Small intestine (tissue), 7 donors: ENCODE results near the gene COL4A2. TPM values are rescaled to one million over a fixed set of nuclear protein-coding genes. Genes with fewer than 3 reads are reported as not detected.

Source experiments
- DNase-seq, 2 donors: peaks; one replicate each; pipeline versions ENCODE4 v3.0.0 to v3.0.0-alpha.2; 2013
- FAIRE-seq: peaks from 2 replicates; lab custom pipeline; 2012; peaks lifted over from hg19 to GRCh38; lab: Jason Lieb, UNC
- H3K27ac ChIP-seq, 3 donors: one replicate each; pipeline ENCODE4 v1.5.1; 2013; ENCODE audit warnings: low read length in 2 of 3, mild to moderate bottlenecking in 2 of 3, control low read depth in 1 of 3, inconsistent platforms in 1 of 3, low read depth in 1 of 3, moderate library complexity in 1 of 3
- H3K27me3 ChIP-seq, 3 donors: one replicate each; pipeline ENCODE4 v1.6.1; 2013; ENCODE audit warnings: low read length in 3 of 3, inconsistent platforms in 1 of 3; ENCODE audit not compliant: control insufficient read depth in 3 of 3, insufficient read depth in 3 of 3
- H3K36me3 ChIP-seq, 3 donors: one replicate each; pipeline ENCODE4 v1.6.1; 2013; ENCODE audit warnings: low read length in 3 of 3, inconsistent platforms in 1 of 3, low read depth in 1 of 3, mild to moderate bottlenecking in 1 of 3, moderate library complexity in 1 of 3; ENCODE audit not compliant: control insufficient read depth in 3 of 3, insufficient read depth in 2 of 3
- H3K4me1 ChIP-seq, 3 donors: one replicate each; pipeline ENCODE4 v1.6.1; 2013; ENCODE audit warnings: low read length in 2 of 3, inconsistent platforms in 1 of 3, low read depth in 1 of 3, mild to moderate bottlenecking in 1 of 3, moderate library complexity in 1 of 3; ENCODE audit not compliant: control insufficient read depth in 3 of 3, insufficient read depth in 2 of 3
- H3K4me3 ChIP-seq, 3 donors: one replicate each; pipeline ENCODE4 v1.5.1; 2013; ENCODE audit warnings: low read length in 3 of 3, control low read depth in 1 of 3, inconsistent platforms in 1 of 3, low read depth in 1 of 3, mild to moderate bottlenecking in 1 of 3, moderate library complexity in 1 of 3
- H3K9me3 ChIP-seq, 2 donors: one replicate each; pipeline ENCODE4 v1.6.1; 2013; ENCODE audit warnings: low read depth in 1 of 2, low read length in 1 of 2; ENCODE audit not compliant: control insufficient read depth in 2 of 2, insufficient read depth in 1 of 2
- WGBS, 3 donors: extraction: QIAGEN DNeasy Blood & Tissue Kit; methylation state at CpG; one replicate each; pipeline ENCODE4 v1.1.7; 2013; 5-methylcytosine and 5-hydroxymethylcytosine counted together
- polyA plus RNA-seq, 4 donors: library from polyadenylated mRNA; stranded (reverse) in 3 of 4; unstranded in 1 of 4; fragments of 200-250 nt in 3 of 4; fragments of 120-200 nt in 1 of 4; gene quantifications; one replicate each; pipeline versions ENCODE4 v1.2.1 to v1.2.3, GENCODE V29; 2013
- donor health status: healthy with polysubstance abuse.
- donor health status: control.
- donor health status: control.
- donor health status: Bipolar disorder and iron deficiency.
- donor health status: healthy.

The COL4A2 gene
- polyA plus RNA-seq, 4 donors: 42.3 to 120 (median 64.6) TPM

DNA sequence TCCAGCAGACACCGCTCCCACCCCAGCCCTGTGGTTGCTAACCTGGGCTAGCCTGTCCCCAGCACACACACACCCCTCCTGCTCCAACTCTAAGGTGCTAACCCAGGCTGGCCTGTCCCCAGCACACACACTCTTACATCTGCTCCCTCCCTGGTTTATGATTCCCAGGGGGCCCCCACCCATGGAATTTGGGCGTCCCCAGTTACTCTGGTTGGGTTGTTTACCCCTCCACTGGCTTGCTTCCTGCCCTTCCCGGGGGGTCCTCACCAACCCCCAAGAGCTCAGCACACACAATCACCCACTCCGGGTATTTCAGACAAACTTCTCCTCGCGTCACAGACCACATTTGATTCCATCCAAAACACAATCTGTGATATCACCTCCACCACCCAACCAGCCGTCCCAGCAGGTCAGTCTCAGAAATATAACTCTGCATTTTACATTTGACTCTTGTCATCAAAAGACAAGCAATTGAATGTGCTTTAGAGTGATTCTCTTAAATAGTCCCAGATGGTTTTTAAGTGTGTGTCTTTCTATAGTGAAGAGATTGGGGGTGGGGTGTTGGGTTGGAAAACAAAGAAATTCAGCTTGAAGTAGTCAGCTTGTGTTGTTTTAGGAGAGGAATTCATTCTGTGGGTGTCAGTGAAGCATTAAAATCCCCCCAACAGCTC lies 20.1 kb downstream of the COL4A2 start:
- WGBS, 3 donors: 50 to 67% (median 54%) methylated on average over 7 of the region's 7 CpGs
- peaks cover 0 to 9% (median 6%) of the 10 kb centered on the region in 3 donors for H3K4me1 ChIP-seq
- H3K36me3 ChIP-seq: peaks cover 0 to 18% (median 0%) of the 10 kb centered on the region in 3 donors
- H3K9me3 ChIP-seq: no peaks in the 10 kb centered on the region
- H3K27me3 ChIP-seq: no peaks in the 10 kb centered on the region
- FAIRE-seq (no peak), DNase-seq (no peak)
- no peak overlapping the region for H3K4me3 ChIP-seq
- H3K27ac ChIP-seq: peak overlapping the region in 2 of 3 donors; percentile 11 to 15

DNA sequence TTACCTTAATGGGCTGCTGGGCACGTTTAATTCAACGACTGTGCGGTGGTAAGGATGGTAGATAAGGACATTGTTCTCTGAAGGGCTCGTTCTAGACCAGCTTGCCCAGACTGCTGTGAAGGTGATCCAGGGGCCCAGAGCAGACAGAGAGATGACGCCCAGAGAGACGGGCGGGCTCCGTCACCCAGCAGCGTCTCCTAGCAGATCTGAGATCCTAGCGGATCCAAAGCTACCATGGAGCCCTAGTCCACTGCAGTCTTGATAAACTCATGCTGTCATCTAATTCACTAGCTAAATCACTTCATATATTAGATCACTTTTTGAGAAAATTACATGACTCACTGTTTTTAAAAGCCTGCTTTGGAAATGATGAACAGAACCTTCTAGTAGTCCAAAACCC lies 21.5 kb downstream of the COL4A2 start:
- H3K27ac ChIP-seq: peak overlapping the region in 1 of 3 donors; percentile 59
- H3K4me1 ChIP-seq: peaks cover 0 to 6% (median 5%) of the 10 kb centered on the region in 3 donors
- no peaks in the 10 kb centered on the region for H3K27me3 ChIP-seq
- no peak overlapping the region for H3K4me3 ChIP-seq
- DNase-seq (no peak), FAIRE-seq (no peak)
- WGBS, 3 donors: 78 to 90% (median 85%) methylated on average over 10 of the region's 10 CpGs
- H3K9me3 ChIP-seq: no peaks in the 10 kb centered on the region
- H3K36me3 ChIP-seq: peaks cover 0 to 16% (median 0%) of the 10 kb centered on the region in 3 donors

DNA sequence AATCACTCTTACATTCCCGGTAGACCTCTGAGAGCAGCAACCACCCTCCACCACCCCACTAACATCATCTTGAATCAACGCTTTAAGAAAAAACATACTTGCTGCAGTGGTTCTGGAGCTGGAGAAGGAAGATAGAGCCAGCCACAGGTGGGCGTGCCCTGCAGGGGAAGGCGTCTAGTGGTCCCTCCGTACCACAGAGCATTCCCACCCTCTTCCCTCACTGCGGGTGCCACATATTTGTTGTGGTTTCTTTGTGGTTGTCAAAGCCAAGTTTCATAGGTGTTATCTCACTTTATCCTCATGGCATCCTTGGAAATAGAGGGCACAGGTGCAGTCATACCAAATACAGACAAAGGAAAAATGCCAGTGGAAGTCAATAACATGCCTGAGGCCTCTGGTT lies 22.2 kb downstream of the COL4A2 start:
- 78 to 82% (median 80%) methylated on average over 6 of the region's 6 CpGs for WGBS, 3 donors
- no peak for DNase-seq
- H3K36me3 ChIP-seq: peaks cover 0 to 20% (median 0%) of the 10 kb centered on the region in 3 donors
- H3K27me3 ChIP-seq: no peaks in the 10 kb centered on the region
- peaks cover 0 to 6% (median 5%) of the 10 kb centered on the region in 3 donors for H3K4me1 ChIP-seq
- H3K9me3 ChIP-seq: no peaks in the 10 kb centered on the region
- no peak for FAIRE-seq
- no peak overlapping the region for H3K4me3 ChIP-seq
- H3K27ac ChIP-seq: peak overlapping the region in 1 of 3 donors; percentile 63

DNA sequence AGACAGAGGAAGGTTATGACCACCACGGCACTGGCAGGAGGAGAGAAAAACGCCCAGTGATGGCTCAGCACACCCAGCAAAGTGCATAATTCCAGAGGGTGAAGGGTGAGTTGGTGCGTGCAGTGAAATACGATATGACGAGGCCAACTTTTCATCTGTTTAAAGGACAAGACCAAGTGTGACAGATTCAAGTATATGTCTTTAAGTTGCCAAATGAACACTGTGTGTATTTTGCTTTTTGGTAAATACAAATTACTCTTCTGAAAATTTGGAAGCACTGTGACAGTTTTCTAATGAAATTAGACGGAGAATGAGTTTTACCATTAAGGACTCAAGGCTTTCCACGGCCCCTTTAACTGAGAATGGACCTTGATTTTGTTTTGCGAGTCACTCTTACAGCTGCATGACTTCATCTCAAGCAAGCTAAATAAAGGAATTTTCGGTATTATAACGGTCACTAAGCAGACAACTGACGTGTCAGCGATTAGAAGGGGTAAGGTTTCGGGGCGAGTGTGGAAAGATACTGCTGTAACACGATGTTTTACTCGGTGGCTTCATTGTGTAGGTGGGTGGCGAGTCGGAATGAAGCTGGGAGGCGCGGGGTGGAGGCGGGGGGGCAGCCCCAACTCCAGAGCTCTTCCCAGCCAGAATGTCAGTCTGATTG lies 22.8 kb downstream of the COL4A2 start:
- DNase-seq (no peak), FAIRE-seq (no peak)
- peaks cover 0 to 6% (median 5%) of the 10 kb centered on the region in 3 donors for H3K4me1 ChIP-seq
- H3K27me3 ChIP-seq: no peaks in the 10 kb centered on the region
- H3K4me3 ChIP-seq: no peak overlapping the region
- H3K27ac ChIP-seq: peak overlapping the region in 1 of 3 donors; percentile 88
- no peaks in the 10 kb centered on the region for H3K9me3 ChIP-seq
- 66 to 78% (median 74%) methylated on average over 21 of the region's 21 CpGs for WGBS, 3 donors
- H3K36me3 ChIP-seq: peaks cover 0 to 19% (median 0%) of the 10 kb centered on the region in 3 donors

DNA sequence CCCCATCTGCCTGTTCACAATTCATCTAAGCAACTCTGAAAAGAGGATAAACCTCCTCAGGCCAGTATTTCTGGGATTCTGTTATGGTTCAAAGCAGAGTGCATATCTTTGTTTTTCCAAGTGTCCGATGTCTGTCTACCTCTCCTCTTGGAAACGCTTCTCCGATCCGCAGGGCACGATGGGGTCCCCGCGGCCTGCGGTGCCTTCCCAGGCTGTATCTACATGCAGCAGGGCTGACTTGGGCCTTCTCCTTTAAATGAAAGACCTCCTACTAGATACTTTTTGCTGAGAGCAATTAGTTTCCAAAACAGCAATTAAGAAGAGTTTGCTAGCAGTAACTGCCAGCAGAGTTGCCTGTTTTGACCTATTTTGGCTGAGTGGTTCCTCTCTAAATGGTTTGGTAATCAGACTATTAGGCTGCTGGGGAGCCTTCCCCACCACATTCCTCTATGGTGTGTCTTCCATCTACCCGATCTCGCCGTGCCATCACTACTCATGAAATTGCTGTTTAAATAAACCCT lies 23.5 kb downstream of the COL4A2 start:
- Histone ChIP-seq H3K9me3 (no peaks in the 10 kb centered on the region), H3K27ac (peak overlapping the region in 1 of 3 donors; percentile 88), H3K36me3 (peaks cover 0 to 19% (median 0%) of the 10 kb centered on the region in 3 donors), H3K4me1 (peaks cover 0 to 6% (median 5%) of the 10 kb centered on the region in 3 donors), H3K27me3 (no peaks in the 10 kb centered on the region), H3K4me3 (no peak overlapping the region)
- no peak for FAIRE-seq
- no peak for DNase-seq
- WGBS, 3 donors: 71 to 90% (median 87%) methylated on average over 11 of the region's 11 CpGs

DNA sequence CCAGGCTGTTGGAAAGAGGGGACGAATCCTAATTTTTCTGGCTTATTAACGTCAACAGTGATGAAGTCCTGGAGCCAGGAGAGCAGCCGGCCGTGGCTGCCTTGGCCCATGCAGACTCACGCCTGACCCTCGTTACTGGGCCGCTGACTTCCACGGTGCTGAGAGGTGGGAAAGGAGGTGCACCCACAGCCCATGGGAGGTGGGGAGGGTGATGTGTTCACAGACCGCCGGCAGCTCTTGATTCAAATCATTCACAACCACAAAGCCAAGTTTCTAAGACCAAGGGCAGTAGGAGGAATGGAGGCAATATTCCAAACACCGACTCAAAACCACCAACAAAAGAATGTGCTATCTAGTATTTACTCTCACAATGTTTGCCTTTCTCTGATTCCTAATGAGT lies 24.3 kb downstream of the COL4A2 start:
- H3K9me3 ChIP-seq: no peaks in the 10 kb centered on the region
- H3K27ac ChIP-seq: peak overlapping the region in 1 of 3 donors; percentile 76
- WGBS, 3 donors: 56 to 77% (median 74%) methylated on average over 11 of the region's 11 CpGs
- H3K4me1 ChIP-seq: peaks cover 0 to 6% (median 3%) of the 10 kb centered on the region in 3 donors
- DNase-seq: no peak
- FAIRE-seq: no peak
- H3K27me3 ChIP-seq: no peaks in the 10 kb centered on the region
- H3K36me3 ChIP-seq: peaks cover 0 to 17% (median 0%) of the 10 kb centered on the region in 3 donors
- no peak overlapping the region for H3K4me3 ChIP-seq

DNA sequence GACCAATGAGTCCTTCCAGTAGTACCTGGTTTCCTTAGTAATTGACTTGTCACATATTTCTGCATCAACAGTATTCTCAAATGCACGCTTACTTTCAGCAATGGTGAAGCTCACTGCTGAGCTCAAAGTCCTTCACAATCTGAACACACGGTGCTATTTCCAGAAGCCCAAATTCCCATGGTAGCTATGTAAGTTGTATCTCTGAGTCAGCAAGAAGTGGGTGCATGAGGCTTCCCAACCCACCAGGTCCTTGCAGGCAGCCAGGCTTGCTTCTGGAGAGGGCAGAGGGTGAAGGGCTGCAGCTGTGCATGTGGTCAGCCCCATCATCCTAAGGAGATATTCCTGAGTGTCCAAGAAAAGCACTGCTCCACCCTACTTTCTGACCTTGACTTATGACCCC lies 25.7 kb downstream of the COL4A2 start:
- no peaks in the 10 kb centered on the region for H3K9me3 ChIP-seq
- H3K4me3 ChIP-seq: no peak overlapping the region
- H3K27me3 ChIP-seq: no peaks in the 10 kb centered on the region
- WGBS, 3 donors: 52 to 69% (median 63%) methylated on average over 2 of the region's 2 CpGs
- peaks cover 0 to 18% (median 0%) of the 10 kb centered on the region in 3 donors for H3K36me3 ChIP-seq
- no peak for FAIRE-seq
- peaks cover 0 to 6% (median 0%) of the 10 kb centered on the region in 3 donors for H3K4me1 ChIP-seq
- no peak for DNase-seq
- no peak overlapping the region for H3K27ac ChIP-seq

DNA sequence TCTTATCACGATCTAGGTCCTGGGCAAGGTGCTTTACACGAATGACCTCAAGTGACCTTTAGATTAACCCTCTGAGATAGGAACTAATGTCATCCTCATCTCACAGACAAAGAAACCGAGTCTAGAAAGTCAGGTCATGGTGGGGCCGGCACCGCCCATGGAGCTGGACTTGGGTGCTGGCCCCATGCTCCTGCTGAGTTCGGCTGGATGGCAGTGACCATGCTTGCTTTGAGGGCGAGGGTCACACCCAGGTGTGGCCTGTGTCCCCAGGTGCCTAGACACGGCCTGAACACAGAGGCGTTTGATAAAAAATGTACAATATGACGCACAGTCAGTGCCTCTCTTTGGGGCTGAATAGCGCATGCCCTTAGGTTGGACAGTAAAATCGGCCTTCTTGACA lies 26.8 kb downstream of the COL4A2 start:
- no peak for FAIRE-seq
- Histone ChIP-seq H3K27me3 (no peaks in the 10 kb centered on the region), H3K27ac (no peak overlapping the region), H3K9me3 (no peaks in the 10 kb centered on the region), H3K36me3 (peaks cover 0 to 16% (median 0%) of the 10 kb centered on the region in 3 donors), H3K4me1 (peaks cover 0 to 3% (median 0%) of the 10 kb centered on the region in 3 donors), H3K4me3 (no peak overlapping the region)
- no peak for DNase-seq
- 72 to 86% (median 75%) methylated on average over 12 of the region's 12 CpGs for WGBS, 3 donors
